Medulla oblongata (tissue), 1 donor: ENCODE data around the gene SIGLEC11.
"Not testable (repeated sequence)": the region's sequence is repeated elsewhere in the genome, so short reads cannot be mapped to it uniquely, and the experiment has no call there.

Source experiments
- DNase-seq: peaks from one replicate; pipeline ENCODE4 v3.0.0-alpha.2; 2015; ENCODE audit errors: extremely low spot score

The SIGLEC11 gene

GRCh38 chr19:49926515-49926914 lies 34.5 kb downstream of the SIGLEC11 start:
- DNase-seq = no peak

- no peak for DNase-seq
These were observed 35.5 kb downstream of the SIGLEC11 start for GRCh38 chr19:49925486-49925885.

- DNase-seq = not testable (repeated sequence)
These were observed 36.1 kb downstream of the SIGLEC11 start for GRCh38 chr19:49924881-49925210.

GRCh38 chr19:49924004-49924880 lies 36.7 kb downstream of the SIGLEC11 start:
- no peak for DNase-seq

- DNase-seq = peak; percentile 28
These were observed 37.6 kb downstream of the SIGLEC11 start for GRCh38 chr19:49923055-49924003.

- DNase-seq = no peak
These were observed 38.8 kb downstream of the SIGLEC11 start for GRCh38 chr19:49921871-49922795.

- DNase-seq = no peak
These were observed 40.2 kb downstream of the SIGLEC11 start for GRCh38 chr19:49920624-49921363.

GRCh38 chr19:49918089-49918488 lies 42.9 kb downstream of the SIGLEC11 start:
- no peak for DNase-seq

- peak; percentile 46 for DNase-seq
These were observed 43.9 kb downstream of the SIGLEC11 start for GRCh38 chr19:49916839-49917733.

- no peak for DNase-seq
These were observed 45.7 kb downstream of the SIGLEC11 start for GRCh38 chr19:49915271-49915670.

GRCh38 chr19:49913720-49914119 lies 47.3 kb downstream of the SIGLEC11 start:
- DNase-seq = no peak

- no peak for DNase-seq
These were observed 47.8 kb downstream of the SIGLEC11 start for GRCh38 chr19:49912965-49913685.

GRCh38 chr19:49911381-49912145 lies 49.4 kb downstream of the SIGLEC11 start:
- peak; percentile 78 for DNase-seq

- no peak for DNase-seq
These were observed 50.8 kb downstream of the SIGLEC11 start for GRCh38 chr19:49910179-49910578.

- no peak for DNase-seq
These were observed 52.2 kb downstream of the SIGLEC11 start for GRCh38 chr19:49908480-49909420.

GRCh38 chr19:49907745-49908446 lies 53.1 kb downstream of the SIGLEC11 start:
- DNase-seq = no peak
